ENCODE data around the gene ZDHHC11B.
"Not testable (repeated sequence)": the region's sequence is repeated elsewhere in the genome, so short reads cannot be mapped to it uniquely, and the experiment has no call there.

ZDHHC11B gene

GRCh38 chr5:777756-778161, 6.8 kb downstream of the ZDHHC11B start:
- no peak overlapping the region for H3K4me3 ChIP-seq (ENCODE audit: low read depth, low read length)
- no peak for TF ChIP-seq CTCF (IDR thresholded peaks at IDR 0.05; ENCODE audit: low read depth, low read length, missing control alignments)
- DNase-seq (ENCODE audit: low read depth): no peak

GRCh38 chr5:776862-777711, 7.4 kb downstream of the ZDHHC11B start:
- DNase-seq (ENCODE audit: low read depth): no peak
- no peak for TF ChIP-seq CTCF (IDR thresholded peaks at IDR 0.05; ENCODE audit: low read depth, low read length, missing control alignments)
- H3K4me3 ChIP-seq (ENCODE audit: low read depth, low read length): no peak overlapping the region

GRCh38 chr5:775961-776861, 8.3 kb downstream of the ZDHHC11B start:
- DNase-seq (ENCODE audit: low read depth): no peak
- H3K4me3 ChIP-seq (ENCODE audit: low read depth, low read length): no peak overlapping the region
- no peak for TF ChIP-seq CTCF (IDR thresholded peaks at IDR 0.05; ENCODE audit: low read depth, low read length, missing control alignments)

- H3K4me3 ChIP-seq (ENCODE audit: low read depth, low read length); DNase-seq (ENCODE audit: low read depth): not testable (repeated sequence)
These were observed 9.0 kb downstream of the ZDHHC11B start for GRCh38 chr5:775595-775960.

- DNase-seq (ENCODE audit: low read depth); H3K4me3 ChIP-seq (ENCODE audit: low read depth, low read length): not testable (repeated sequence)
These were observed 9.5 kb downstream of the ZDHHC11B start for GRCh38 chr5:774854-775505.

- not testable (repeated sequence) for DNase-seq (ENCODE audit: low read depth)
These were observed 10.2 kb downstream of the ZDHHC11B start for GRCh38 chr5:774304-774703.

GRCh38 chr5:773517-774264, 10.8 kb downstream of the ZDHHC11B start:
- no peak for DNase-seq (ENCODE audit: low read depth)
- no peak for TF ChIP-seq CTCF (IDR thresholded peaks at IDR 0.05; ENCODE audit: low read depth, low read length, missing control alignments)
- no peak overlapping the region for H3K4me3 ChIP-seq (ENCODE audit: low read depth, low read length)

More at GRCh38 chr5:774304-774703, 10.2 kb downstream of the ZDHHC11B start:
- H3K4me3 ChIP-seq (ENCODE audit: low read depth, low read length): not testable (repeated sequence)

- not testable (repeated sequence) for H3K4me3 ChIP-seq (ENCODE audit: low read depth, low read length); DNase-seq (ENCODE audit: low read depth)
These were observed 11.6 kb downstream of the ZDHHC11B start for GRCh38 chr5:772931-773330.

GRCh38 chr5:772547-772890, 12.0 kb downstream of the ZDHHC11B start:
- H3K4me3 ChIP-seq (ENCODE audit: low read depth, low read length); DNase-seq (ENCODE audit: low read depth): not testable (repeated sequence)

GRCh38 chr5:771841-772546, 12.5 kb downstream of the ZDHHC11B start:
- not testable (repeated sequence) for H3K4me3 ChIP-seq (ENCODE audit: low read depth, low read length); DNase-seq (ENCODE audit: low read depth)

GRCh38 chr5:771087-771781, 13.3 kb downstream of the ZDHHC11B start:
- DNase-seq (ENCODE audit: low read depth); H3K4me3 ChIP-seq (ENCODE audit: low read depth, low read length): not testable (repeated sequence)

- DNase-seq (ENCODE audit: low read depth); H3K4me3 ChIP-seq (ENCODE audit: low read depth, low read length): not testable (repeated sequence)
These were observed 13.9 kb downstream of the ZDHHC11B start for GRCh38 chr5:770585-770984.

All from GM12864 (cell line).